Transverse colon (tissue), 3 donors: Measurements from ENCODE around the gene DOCK1.

Source experiments
- CTCF ChIP-seq, 5 experiments: fragments of 200-600 bp in 3 of 5; fragments of 450-650 bp in 2 of 5; sonication (generic) in 3 of 5; IDR thresholded peaks; 1 replicate in 2 of 5; 2 replicates in 3 of 5; pipeline ENCODE4 v1.5.1; 2016 to 2017; ENCODE audit warnings: antibody characterized with exemption in 5 of 5, inconsistent platforms in 3 of 5, mild to moderate bottlenecking in 2 of 5, moderate library complexity in 1 of 5
- POLR2A ChIP-seq: fragments of 450-650 bp; IDR thresholded peaks from one replicate; pipeline ENCODE4 v1.6.1; 2016; ENCODE audit warnings: antibody characterized with exemption, mild to moderate bottlenecking, moderate library complexity

DNA sequence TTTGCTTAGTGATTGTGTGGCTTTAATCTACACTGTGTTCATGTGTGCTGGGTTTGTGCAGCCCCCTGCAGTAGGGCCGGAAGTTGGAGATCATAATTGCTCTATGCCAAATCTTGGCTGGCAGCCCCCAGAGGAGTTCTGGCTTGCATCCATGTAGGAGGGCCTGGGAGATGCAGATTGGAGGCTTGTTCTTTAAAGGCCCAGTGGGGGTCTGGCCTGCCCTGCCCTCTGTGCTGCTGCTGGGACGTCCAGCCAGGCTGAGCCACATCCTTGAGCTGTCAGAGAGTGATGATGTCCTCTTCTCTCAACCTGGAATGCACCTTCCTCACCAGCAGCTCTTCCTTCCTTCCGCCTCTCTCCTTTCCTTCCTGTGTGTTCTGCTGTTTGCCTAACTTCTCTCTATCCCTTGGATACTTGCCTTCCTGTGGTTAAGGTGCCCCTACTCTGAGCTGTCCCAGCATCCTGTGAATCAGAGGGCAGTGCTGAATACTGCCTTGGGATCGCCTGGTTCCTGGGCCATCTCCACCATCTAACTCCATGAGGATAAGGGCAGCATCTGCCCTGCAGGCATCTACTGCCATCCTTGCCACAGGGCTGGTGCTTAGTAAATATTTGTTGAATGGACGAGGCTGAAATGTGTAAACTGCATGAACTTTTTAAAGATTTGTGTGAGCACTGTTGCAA is 30.2 kb downstream of the DOCK1 start:
- TF ChIP-seq CTCF (IDR thresholded peaks at IDR 0.05) (no peak), POLR2A (no peak)
